Measurements from ENCODE around the gene ALPG. TPM values are rescaled to one million over a fixed set of nuclear protein-coding genes. Genes with fewer than 3 reads are reported as not detected.

ALPG gene
- total RNA-seq, 1 donor from 2014 or later = not detected

DNA sequence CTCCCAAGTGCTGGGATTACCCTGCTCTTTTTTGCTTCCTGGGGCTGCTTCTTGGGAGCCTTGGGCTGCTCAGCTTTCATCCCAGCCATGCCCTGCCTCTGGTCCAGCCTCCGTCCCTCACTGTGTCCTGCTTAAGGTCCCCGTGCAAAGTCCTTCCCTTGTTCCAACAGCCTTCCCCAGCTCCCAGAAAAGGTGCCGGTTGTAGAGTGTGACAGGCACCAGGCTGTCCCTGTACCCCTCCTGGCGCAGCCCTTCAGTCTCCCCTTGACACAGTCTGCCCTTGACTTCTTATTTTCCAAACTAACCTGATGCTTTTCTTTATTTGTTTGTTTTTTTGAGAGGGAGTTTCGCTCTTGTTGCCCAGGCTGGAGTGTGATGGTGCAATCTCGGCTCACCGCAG is 29.2 kb downstream of the ALPG start:
- intact Hi-C loops (cut with DNase I) = no loop called here
- no peak for DNase-seq (ENCODE audit: low spot score in 2 of 2)
- Histone ChIP-seq H3K36me3 (no peaks in the 10 kb centered on the region), H3K9me3 (no peaks in the 10 kb centered on the region), H3K4me3 (no peak overlapping the region), H3K27ac (no peak overlapping the region), H3K27me3 (no peaks in the 10 kb centered on the region), H3K4me1 (no peaks in the 10 kb centered on the region)
- no peak for TF ChIP-seq CTCF (IDR thresholded peaks at IDR 0.05)

GRCh38 chr2:232436381-232437194 is 29.9 kb downstream of the ALPG start:
- Histone ChIP-seq H3K27me3 (no peaks in the 10 kb centered on the region), H3K36me3 (no peaks in the 10 kb centered on the region), H3K4me3 (no peak overlapping the region), H3K9me3 (no peaks in the 10 kb centered on the region), H3K4me1 (no peaks in the 10 kb centered on the region), H3K27ac (no peak overlapping the region)
- DNase-seq (ENCODE audit: low spot score in 2 of 2) = peak in 1 of 2 donors; percentile 50
- no peak for TF ChIP-seq CTCF (IDR thresholded peaks at IDR 0.05)
- intact Hi-C loops (cut with DNase I) = no loop called here

DNA sequence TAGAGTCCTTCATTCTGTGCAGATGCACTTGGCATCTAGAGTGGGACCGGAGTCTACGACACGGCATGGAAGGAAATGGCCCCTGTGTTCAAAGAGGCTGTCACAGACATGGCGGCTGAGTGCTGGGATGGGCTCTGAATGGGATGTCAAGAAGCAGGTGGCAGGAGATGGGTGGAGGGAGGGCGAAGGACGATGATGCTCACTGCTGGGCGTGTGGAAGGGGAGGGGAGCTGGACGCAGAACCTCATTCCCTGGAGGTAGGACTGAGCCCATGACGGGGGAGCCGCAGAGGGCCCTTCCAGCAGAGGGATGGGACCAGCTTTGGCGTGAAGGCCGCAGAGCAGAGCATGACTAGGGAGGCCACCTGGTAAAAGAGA is 30.5 kb downstream of the ALPG start:
- intact Hi-C loops (cut with DNase I) = no loop called here

DNA sequence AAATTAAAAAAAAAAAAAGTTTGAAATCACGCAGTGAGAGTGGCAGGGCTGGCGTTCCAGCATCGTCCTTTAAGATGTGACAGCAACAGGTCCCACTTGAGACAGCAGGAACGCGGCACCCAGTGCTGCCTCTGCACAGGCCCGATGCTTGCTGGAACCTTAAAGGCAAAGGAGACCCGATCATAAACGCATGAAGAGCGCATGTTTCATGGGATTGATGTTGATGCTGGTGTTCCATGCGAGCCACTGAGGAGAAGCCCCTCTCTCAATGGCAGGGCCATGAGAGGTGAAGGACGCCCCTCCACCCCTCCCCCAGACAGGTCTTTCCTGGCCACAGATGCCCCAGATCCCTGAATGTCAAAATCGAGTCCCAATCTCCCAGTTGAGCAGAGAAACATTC is 31.4 kb downstream of the ALPG start:
- intact Hi-C loops (cut with DNase I) = no loop called here
- TF ChIP-seq CTCF (IDR thresholded peaks at IDR 0.05) = no peak
- no peak overlapping the region for H3K27ac ChIP-seq
- H3K4me3 ChIP-seq = no peak overlapping the region
- DNase-seq (ENCODE audit: low spot score in 2 of 2) = no peak
- H3K36me3 ChIP-seq = no peaks in the 10 kb centered on the region
- no peaks in the 10 kb centered on the region for H3K27me3 ChIP-seq
- H3K4me1 ChIP-seq = no peaks in the 10 kb centered on the region
- H3K9me3 ChIP-seq = no peaks in the 10 kb centered on the region

More for the DNA sequence above, 30.5 kb downstream of the ALPG start:
- no peaks in the 10 kb centered on the region for H3K36me3 ChIP-seq
- no peak for DNase-seq (ENCODE audit: low spot score in 2 of 2)
- no peak overlapping the region for H3K4me3 ChIP-seq
- H3K27ac ChIP-seq = no peak overlapping the region
- H3K9me3 ChIP-seq = no peaks in the 10 kb centered on the region
- no peaks in the 10 kb centered on the region for H3K4me1 ChIP-seq
- no peak for TF ChIP-seq CTCF (IDR thresholded peaks at IDR 0.05)
- H3K27me3 ChIP-seq = no peaks in the 10 kb centered on the region

DNA sequence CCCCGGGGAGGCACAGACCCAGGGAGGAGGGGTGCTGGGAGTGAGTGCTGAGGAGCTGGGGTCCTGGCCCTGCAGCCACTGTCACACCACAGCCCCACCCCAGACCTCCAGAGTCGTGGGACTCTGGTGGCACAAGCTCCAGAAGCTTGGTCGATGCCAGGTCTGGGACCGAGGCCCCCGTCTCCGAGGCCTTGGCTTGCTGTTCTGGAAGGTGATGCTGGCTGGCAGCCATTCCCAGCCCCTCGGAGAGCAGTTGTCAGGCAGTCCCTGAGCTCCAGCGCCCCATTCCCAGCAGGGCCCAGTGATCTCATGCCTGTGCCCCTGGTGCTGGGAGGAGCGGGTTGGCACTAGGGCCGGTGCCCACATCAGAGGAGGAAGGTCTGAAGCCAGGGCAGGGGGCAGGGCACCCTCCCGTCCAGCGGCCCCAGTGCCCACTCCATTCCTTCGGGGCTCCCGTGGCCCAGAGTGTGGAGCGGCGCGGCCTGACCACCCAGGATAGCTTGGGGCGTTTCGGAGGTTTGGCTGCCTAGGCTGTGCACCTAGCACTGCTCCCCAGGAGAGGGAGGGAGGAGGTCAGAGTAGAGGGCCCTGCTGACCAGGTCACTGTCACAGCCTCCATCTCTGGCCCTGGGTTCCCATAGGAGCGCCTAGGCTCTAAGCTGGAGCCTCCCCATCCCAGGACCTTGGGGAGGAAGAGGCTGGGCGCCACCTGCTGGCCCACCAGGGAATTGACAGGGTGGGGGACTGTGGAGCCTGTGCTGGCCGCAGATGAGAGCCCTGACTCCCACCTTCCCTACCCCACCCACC is 32.5 kb downstream of the ALPG start:
- Histone ChIP-seq H3K27me3 (no peaks in the 10 kb centered on the region), H3K36me3 (no peaks in the 10 kb centered on the region), H3K4me3 (no peak overlapping the region), H3K27ac (no peak overlapping the region), H3K9me3 (no peaks in the 10 kb centered on the region), H3K4me1 (no peaks in the 10 kb centered on the region)
- intact Hi-C loops (cut with DNase I) = no loop called here
- peak; percentile 8 to 41 (median 37) for TF ChIP-seq CTCF (IDR thresholded peaks at IDR 0.05)
- no peak for DNase-seq (ENCODE audit: low spot score in 2 of 2)

Measured in ascending aorta (tissue), 2 donors.